ENCODE results near the gene RTL1. TPM values are rescaled to one million over a fixed set of nuclear protein-coding genes. Genes with fewer than 3 reads are reported as not detected.

The RTL1 gene
- total and polyA plus RNA-seq, 2 of the 13 experiments (the other 11 are each of a cell fraction or from before 2014, with no cell fraction given): not detected

GRCh38 chr14:100841066-100841760, 62.3 kb downstream of the RTL1 start (continued):
- no peak for TF ChIP-seq ZNF33A (CRISPR knock-in tag; IDR thresholded peaks at IDR 0.05; ENCODE audit: borderline replicate concordance)
- TF ChIP-seq TCF12 (IDR thresholded peaks at IDR 0.05): no peak
- 0 out of 2 replicates have a peak, but pooled peaks have one; percentile 39 for TF ChIP-seq TCF12 (CRISPR knock-in tag; IDR thresholded peaks at IDR 0.05)
- no peak for TF ChIP-seq ZNF264 (CRISPR knock-in tag; IDR thresholded peaks at IDR 0.05)
- TF ChIP-seq IRF2 (CRISPR knock-in tag; IDR thresholded peaks at IDR 0.05): no peak
- peak; percentile 65 for TF ChIP-seq ZNF687 (CRISPR knock-in tag; IDR thresholded peaks at IDR 0.05)
- TF ChIP-seq KLF15 (CRISPR knock-in tag; IDR thresholded peaks at IDR 0.05; ENCODE audit: borderline replicate concordance): no peak
- no peak for TF ChIP-seq ZNF160 (CRISPR knock-in tag; IDR thresholded peaks at IDR 0.05)
- TF ChIP-seq ZHX2 (IDR thresholded peaks at IDR 0.05; ENCODE audit: low read depth): 0 out of 2 replicates have a peak, but pooled peaks have one; percentile 14
- TF ChIP-seq ZHX2 (CRISPR knock-in tag; IDR thresholded peaks at IDR 0.05; ENCODE audit: borderline replicate concordance): no peak
- TF ChIP-seq CHD4 (IDR thresholded peaks at IDR 0.05; ENCODE audit: borderline replicate concordance, low read length): peak; percentile 64; the same call in 1 of the 2 replicates
- TF ChIP-seq CERS6 (CRISPR knock-in tag; IDR thresholded peaks at IDR 0.05): no peak
- peak; percentile 82; the same call in 1 of the 2 replicates for TF ChIP-seq ADNP (CRISPR knock-in tag; IDR thresholded peaks at IDR 0.05)
- no peak for TF ChIP-seq ZSCAN30 (CRISPR knock-in tag; IDR thresholded peaks at IDR 0.05)
- peak; percentile 76; the same call in 1 of the 2 replicates for TF ChIP-seq ESRRA (CRISPR knock-in tag; IDR thresholded peaks at IDR 0.05; ENCODE audit: low read depth)
- TF ChIP-seq ZGPAT (CRISPR knock-in tag; IDR thresholded peaks at IDR 0.05): no peak
- TF ChIP-seq KLF9 (CRISPR knock-in tag; IDR thresholded peaks at IDR 0.05; ENCODE audit: low read depth): no peak
